SU-DHL-6 (cell line): Measurements from ENCODE around the gene LRIT3.

ENCODE experiments used
- EZH2phosphoT487 ChIP-seq: fragments of 200-600 bp; sonication (generic), shearing (Covaris generic); conservative IDR thresholded peaks from 2 replicates; pipeline ENCODE4 v1.6.1; 2018; ENCODE audit warnings: mild to moderate bottlenecking, antibody characterized with exemption, low read length, moderate library complexity, mixed read lengths
- TF ChIP-seq, protein P1 (sequence below): fragments of 200-600 bp; sonication (generic); IDR thresholded peaks from one replicate; pipeline ENCODE4 v1.5.1; 2017; ENCODE audit warnings: antibody characterized with exemption, mild to moderate bottlenecking, low read length, moderate library complexity; ENCODE audit not compliant: insufficient read depth, poor library complexity, severe bottlenecking

GRCh38 chr4:109914322-109914721, 66.4 kb downstream of the LRIT3 start:
- TF ChIP-seq, protein P1, sequence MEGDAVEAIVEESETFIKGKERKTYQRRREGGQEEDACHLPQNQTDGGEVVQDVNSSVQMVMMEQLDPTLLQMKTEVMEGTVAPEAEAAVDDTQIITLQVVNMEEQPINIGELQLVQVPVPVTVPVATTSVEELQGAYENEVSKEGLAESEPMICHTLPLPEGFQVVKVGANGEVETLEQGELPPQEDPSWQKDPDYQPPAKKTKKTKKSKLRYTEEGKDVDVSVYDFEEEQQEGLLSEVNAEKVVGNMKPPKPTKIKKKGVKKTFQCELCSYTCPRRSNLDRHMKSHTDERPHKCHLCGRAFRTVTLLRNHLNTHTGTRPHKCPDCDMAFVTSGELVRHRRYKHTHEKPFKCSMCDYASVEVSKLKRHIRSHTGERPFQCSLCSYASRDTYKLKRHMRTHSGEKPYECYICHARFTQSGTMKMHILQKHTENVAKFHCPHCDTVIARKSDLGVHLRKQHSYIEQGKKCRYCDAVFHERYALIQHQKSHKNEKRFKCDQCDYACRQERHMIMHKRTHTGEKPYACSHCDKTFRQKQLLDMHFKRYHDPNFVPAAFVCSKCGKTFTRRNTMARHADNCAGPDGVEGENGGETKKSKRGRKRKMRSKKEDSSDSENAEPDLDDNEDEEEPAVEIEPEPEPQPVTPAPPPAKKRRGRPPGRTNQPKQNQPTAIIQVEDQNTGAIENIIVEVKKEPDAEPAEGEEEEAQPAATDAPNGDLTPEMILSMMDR: no peak
- no peak for TF ChIP-seq EZH2phosphoT487
